ENCODE data around the gene HINFP. TPM values are rescaled to one million over a fixed set of nuclear protein-coding genes. Genes with fewer than 3 reads are reported as not detected.

HINFP gene
- total RNA-seq, 6 experiments from 2014 or later: 9.9 to 13.4 (median 11.3) TPM

DNA sequence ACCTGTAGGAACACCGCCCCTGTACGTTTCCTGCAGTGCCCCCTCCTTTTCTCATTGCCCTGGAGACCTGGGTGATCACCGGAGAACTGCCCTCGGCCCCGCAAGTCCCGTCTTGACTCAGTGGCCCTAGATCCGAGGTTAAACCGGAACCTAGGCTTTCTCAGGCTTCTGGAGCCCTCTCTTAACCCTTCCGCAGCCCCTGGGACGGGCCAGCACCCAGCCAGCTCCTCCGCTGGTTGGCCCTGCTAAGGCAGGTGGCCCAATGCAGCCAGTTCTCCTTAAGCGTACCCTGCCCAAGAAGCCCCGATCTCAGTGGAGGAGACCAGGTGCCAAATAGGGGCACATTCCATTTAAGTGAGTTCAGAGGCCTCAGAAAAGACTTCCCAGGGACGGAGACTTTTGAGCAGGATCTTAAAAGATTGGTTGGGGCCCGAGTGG lies 47.9 kb downstream of the HINFP start:
- no peaks in the 10 kb centered on the region for H3K9me3 Mint-ChIP-seq

DNA sequence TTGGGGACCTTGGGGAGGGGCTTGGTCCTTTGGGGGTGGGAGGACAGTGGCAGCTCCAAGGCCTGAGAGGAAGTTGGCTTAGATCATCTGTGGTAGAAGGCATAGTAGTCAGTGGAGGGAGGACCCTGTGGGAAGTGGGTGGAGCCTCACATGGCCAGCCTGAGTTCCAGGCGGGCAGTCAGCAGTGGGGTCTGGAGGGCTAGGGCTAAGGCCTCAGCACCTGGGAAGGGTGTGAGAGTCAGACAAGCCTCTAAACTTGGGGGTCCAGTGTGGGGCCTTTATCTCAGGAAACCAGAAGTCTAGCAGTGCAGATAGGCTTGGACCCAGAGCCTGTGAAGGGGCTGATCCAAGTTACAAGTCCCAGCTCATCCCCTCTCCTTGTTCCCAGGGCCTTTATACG lies 51.1 kb downstream of the HINFP start:
- Mint-ChIP-seq H3K27me3 (ENCODE audit: insufficient read depth) (no peaks in the 10 kb centered on the region; the same call in 1 of the 2 replicates), H3K4me3 (no peak overlapping the region), H3K9me3 (no peaks in the 10 kb centered on the region), H3K27ac (no peak overlapping the region), H3K36me3 (ENCODE audit: low read depth) (no peaks in the 10 kb centered on the region), H3K4me1 (ENCODE audit: low read depth) (peaks cover 30% of the 10 kb centered on the region)
- TF ChIP-seq, protein P1, sequence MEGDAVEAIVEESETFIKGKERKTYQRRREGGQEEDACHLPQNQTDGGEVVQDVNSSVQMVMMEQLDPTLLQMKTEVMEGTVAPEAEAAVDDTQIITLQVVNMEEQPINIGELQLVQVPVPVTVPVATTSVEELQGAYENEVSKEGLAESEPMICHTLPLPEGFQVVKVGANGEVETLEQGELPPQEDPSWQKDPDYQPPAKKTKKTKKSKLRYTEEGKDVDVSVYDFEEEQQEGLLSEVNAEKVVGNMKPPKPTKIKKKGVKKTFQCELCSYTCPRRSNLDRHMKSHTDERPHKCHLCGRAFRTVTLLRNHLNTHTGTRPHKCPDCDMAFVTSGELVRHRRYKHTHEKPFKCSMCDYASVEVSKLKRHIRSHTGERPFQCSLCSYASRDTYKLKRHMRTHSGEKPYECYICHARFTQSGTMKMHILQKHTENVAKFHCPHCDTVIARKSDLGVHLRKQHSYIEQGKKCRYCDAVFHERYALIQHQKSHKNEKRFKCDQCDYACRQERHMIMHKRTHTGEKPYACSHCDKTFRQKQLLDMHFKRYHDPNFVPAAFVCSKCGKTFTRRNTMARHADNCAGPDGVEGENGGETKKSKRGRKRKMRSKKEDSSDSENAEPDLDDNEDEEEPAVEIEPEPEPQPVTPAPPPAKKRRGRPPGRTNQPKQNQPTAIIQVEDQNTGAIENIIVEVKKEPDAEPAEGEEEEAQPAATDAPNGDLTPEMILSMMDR (IDR thresholded peaks at IDR 0.05): no peak
- DNase-seq: no peak

More for the DNA sequence above, 47.9 kb downstream of the HINFP start:
- no peak for DNase-seq
- Mint-ChIP-seq H3K27ac (peak overlapping the region; percentile 83), H3K27me3 (ENCODE audit: insufficient read depth) (no peaks in the 10 kb centered on the region; the same call in 1 of the 2 replicates), H3K36me3 (ENCODE audit: low read depth) (no peaks in the 10 kb centered on the region), H3K4me1 (ENCODE audit: low read depth) (peaks cover 31% of the 10 kb centered on the region), H3K4me3 (peak overlapping the region; percentile 86)
- TF ChIP-seq, protein P1 (IDR thresholded peaks at IDR 0.05): no peak

DNA sequence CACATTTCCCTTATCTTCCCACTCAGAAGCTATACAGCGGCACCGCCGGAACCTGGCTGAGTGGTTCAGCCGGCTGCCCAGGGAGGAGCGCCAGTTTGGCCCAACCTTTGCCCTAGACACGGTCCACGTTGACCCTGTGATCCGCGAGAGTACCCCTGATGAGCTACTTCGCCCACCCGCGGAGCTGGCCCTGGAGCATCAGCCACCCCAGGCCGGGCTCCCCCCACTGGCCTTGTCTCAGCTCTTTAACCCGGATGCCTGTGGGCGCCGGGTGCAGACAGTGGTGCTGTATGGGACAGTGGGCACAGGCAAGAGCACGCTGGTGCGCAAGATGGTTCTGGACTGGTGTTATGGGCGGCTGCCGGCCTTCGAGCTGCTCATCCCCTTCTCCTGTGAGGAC lies 52.1 kb downstream of the HINFP start:
- no peak overlapping the region for H3K27ac Mint-ChIP-seq
- TF ChIP-seq, protein P1 (IDR thresholded peaks at IDR 0.05): no peak
- H3K4me1 Mint-ChIP-seq (ENCODE audit: low read depth): peaks cover 26% of the 10 kb centered on the region
- H3K9me3 Mint-ChIP-seq: no peaks in the 10 kb centered on the region
- no peak for DNase-seq
- no peak overlapping the region for H3K4me3 Mint-ChIP-seq
- H3K27me3 Mint-ChIP-seq (ENCODE audit: insufficient read depth): no peaks in the 10 kb centered on the region; the same call in 1 of the 2 replicates
- H3K36me3 Mint-ChIP-seq (ENCODE audit: low read depth): no peaks in the 10 kb centered on the region

DNA sequence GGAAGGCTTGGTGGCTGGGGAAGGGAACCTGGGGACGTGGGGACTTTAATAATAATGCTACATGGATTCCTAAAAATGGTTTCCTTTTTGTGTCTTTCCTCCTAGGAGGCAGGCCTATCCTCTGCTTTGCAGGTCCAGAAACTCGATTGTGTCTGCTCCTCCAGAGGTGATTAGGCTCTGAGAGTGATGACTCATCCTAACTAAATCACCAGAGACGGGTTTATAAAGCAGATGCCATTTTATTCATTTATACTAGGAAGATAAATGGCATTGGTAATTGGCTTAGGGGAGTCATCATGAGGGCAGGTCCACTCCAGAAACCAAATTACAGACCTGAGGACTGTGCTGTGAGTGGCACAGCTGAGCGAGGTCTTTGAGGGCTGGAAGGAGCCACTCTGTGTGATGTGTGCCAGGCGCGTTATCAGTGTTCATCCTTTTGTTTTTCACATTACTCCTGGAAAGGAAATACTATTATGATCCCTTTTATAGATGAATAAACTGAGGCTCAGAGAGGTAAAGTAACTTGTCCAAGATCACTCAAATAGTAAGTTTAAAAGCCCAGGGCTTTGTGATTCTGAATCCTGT lies 54.2 kb downstream of the HINFP start:
- Mint-ChIP-seq H3K27me3 (ENCODE audit: insufficient read depth) (no peaks in the 10 kb centered on the region; the same call in 1 of the 2 replicates), H3K4me3 (no peak overlapping the region), H3K4me1 (ENCODE audit: low read depth) (peaks cover 22% of the 10 kb centered on the region), H3K36me3 (ENCODE audit: low read depth) (no peaks in the 10 kb centered on the region), H3K9me3 (no peaks in the 10 kb centered on the region), H3K27ac (peak overlapping the region; percentile 46)
- peak; percentile 29 for DNase-seq
- TF ChIP-seq, protein P1 (IDR thresholded peaks at IDR 0.05): no peak

DNA sequence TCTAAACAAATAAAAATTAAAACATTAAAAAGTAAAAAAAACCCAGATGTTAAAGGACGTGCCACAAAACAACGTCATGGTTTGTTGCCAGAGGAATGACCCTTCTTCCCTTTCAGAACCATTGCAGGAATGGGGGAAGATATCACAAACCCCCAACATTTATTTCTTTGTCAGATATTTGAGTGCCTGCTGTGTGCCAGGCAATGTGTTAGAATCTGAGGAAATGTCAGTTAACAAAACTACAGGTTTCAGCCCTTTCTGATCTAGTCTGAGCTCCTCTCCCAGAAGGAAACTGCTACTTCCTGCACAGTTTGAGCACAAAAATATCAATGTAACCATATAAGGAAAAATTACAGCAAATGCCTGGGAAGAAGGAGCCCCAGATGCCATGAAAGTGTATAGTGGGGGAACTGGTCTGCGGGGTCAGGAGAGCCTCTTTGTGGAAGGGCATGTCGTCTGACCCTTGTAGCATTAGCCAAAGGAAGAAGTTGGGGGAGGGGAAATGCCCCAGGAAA lies 56.8 kb downstream of the HINFP start:
- Mint-ChIP-seq H3K9me3 (no peaks in the 10 kb centered on the region), H3K4me3 (no peak overlapping the region), H3K27me3 (ENCODE audit: insufficient read depth) (no peaks in the 10 kb centered on the region), H3K36me3 (ENCODE audit: low read depth) (no peaks in the 10 kb centered on the region), H3K4me1 (ENCODE audit: low read depth) (peaks cover 15% of the 10 kb centered on the region), H3K27ac (no peak overlapping the region; the same call in 1 of the 2 replicates)
- TF ChIP-seq, protein P1 (IDR thresholded peaks at IDR 0.05): no peak
- DNase-seq: no peak

Measured in HFFc6 (cell line).